SH-SY5Y (cell line): ENCODE data around the gene KRTAP5-7.

ENCODE experiments used
- GATA2 ChIP-seq: IDR thresholded peaks from 2 replicates; pipeline ENCODE4 v1.6.1; 2011; ENCODE audit warnings: mild to moderate bottlenecking, low read depth, low read length
- GATA3 ChIP-seq: IDR thresholded peaks from 2 replicates; pipeline ENCODE4 v1.6.1; 2011; ENCODE audit warnings: low read depth, mild to moderate bottlenecking, low read length, moderate library complexity

DNA sequence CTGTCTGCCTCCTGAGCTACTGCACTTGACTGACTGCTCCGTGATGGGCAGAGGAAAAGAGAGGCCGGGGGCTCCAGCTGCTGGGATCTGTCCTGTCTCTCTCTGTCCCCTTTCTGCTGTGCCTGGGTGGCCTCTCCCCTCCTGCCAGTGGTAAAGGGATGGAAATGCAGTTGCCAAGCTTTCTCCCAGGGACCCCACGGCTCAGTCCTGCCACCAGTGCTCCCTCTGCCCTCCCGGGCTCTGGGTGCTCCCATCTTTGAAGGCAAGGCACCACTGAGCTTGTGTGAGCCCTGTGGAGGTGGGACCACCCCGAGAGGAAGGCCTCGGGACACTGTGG lies 42.0 kb upstream of the KRTAP5-7 start:
- TF ChIP-seq GATA3 (no peak), GATA2 (no peak)
